NCI-H748 (cell line): ENCODE measurements around the gene EP400.

Source experiments
- DNase-seq: peaks from one replicate; lab custom pipeline; 2025; ENCODE audit not compliant: unreplicated experiment; lab: John Stamatoyannopoulos, UW

The EP400 gene

GRCh38 chr12:132015686-132016430 lies 66.1 kb downstream of the EP400 start:
- DNase-seq = no peak

GRCh38 chr12:132018193-132018916 lies 68.6 kb downstream of the EP400 start:
- DNase-seq = no peak

- no peak for DNase-seq
These were observed 70.1 kb downstream of the EP400 start for GRCh38 chr12:132019891-132020290.

- peak; percentile 40 for DNase-seq
These were observed 70.5 kb downstream of the EP400 start for GRCh38 chr12:132020292-132020691.

- peak; percentile 29 for DNase-seq
These were observed 71.5 kb downstream of the EP400 start for GRCh38 chr12:132021031-132021871.

GRCh38 chr12:132021965-132022364 lies 72.2 kb downstream of the EP400 start:
- DNase-seq = no peak

GRCh38 chr12:132023658-132024057 lies 73.9 kb downstream of the EP400 start:
- DNase-seq = no peak

- DNase-seq = no peak
These were observed 75.0 kb downstream of the EP400 start for GRCh38 chr12:132024758-132025157.

- no peak for DNase-seq
These were observed 75.8 kb downstream of the EP400 start for GRCh38 chr12:132025526-132025925.

- no peak for DNase-seq
These were observed 76.5 kb downstream of the EP400 start for GRCh38 chr12:132026061-132026795.

- no peak for DNase-seq
These were observed 77.2 kb downstream of the EP400 start for GRCh38 chr12:132026796-132027500.

- no peak for DNase-seq
These were observed 77.9 kb downstream of the EP400 start for GRCh38 chr12:132027636-132028035.

- no peak for DNase-seq
These were observed 78.4 kb downstream of the EP400 start for GRCh38 chr12:132028111-132028510.

- DNase-seq = no peak
These were observed 80.0 kb downstream of the EP400 start for GRCh38 chr12:132029503-132030300.

- no peak for DNase-seq
These were observed 80.8 kb downstream of the EP400 start for GRCh38 chr12:132030367-132031038.

- DNase-seq = no peak
These were observed 83.9 kb downstream of the EP400 start for GRCh38 chr12:132033627-132034026.

GRCh38 chr12:132036063-132036683 lies 86.4 kb downstream of the EP400 start:
- DNase-seq = no peak

GRCh38 chr12:132040906-132041606 lies 91.3 kb downstream of the EP400 start:
- no peak for DNase-seq
